GM21360 (cell line): ENCODE results near the gene DUSP15.

Source experiments
- ATAC-seq: cut with Tn5 transposase; IDR thresholded peaks from one replicate; pipeline ENCODE4 v1.9.1; 2021; ENCODE audit warnings: mild to moderate bottlenecking, moderate library complexity; ENCODE audit not compliant: unreplicated experiment

The DUSP15 gene

DNA sequence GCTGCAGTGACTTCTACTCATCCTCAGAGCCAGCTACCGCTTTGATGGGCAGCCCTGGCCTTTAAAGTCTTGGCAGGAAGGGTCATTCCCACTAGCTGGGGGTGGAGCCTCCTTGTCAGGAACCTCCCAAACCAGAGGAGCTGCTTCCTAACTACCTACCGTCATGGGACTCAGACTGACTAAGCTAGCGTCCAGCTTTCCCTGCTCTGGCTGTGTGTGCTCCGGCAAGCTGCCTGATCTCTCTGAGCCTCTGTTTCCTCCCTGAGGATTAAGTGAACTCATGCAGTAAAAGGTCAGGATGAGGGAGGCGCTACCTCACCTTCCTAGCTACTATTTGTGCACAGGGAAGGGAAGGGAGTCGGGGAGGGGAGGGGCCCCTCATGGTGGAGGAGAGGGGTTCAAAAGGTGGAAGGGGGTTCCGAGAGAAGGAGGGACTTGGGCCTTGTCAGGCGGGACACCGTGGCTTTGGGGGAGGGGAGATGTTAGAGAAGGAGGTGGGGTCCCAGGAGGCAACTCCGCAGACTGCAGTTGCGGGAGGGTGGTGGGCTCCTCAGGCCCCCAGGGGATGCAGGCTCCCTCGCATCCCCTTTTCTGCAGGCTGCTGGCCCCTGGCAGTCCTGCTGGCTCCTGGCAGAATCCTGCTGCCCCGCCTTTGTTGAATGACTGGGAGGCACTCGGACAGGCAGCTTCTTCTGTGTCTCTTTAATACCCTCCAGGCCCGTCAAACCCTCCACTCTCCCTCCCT is 9.8 kb downstream of the DUSP15 start:
- no peak for ATAC-seq

DNA sequence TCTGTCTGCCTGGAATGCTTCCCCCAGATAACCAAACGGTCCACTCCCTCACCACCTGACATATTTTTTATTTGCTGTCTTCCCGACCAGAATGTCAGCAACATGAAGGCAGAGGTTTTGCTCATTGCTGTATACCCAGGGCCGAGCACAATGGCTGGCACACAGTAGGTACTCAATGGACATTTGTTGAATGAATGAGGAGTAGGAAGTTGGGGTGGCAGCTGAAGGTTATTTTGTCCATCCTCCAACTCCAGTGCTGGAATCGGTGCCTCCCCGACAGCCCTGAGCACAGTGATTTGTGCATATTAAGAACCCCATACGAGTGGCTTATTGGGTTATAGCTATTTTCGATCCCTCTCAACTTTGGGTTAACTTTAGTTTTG is 10.3 kb downstream of the DUSP15 start:
- no peak for ATAC-seq

GRCh38 chr20:31859266-31859997 is 10.9 kb downstream of the DUSP15 start:
- no peak for ATAC-seq

GRCh38 chr20:31858760-31859083 is 11.6 kb downstream of the DUSP15 start:
- no peak for ATAC-seq

GRCh38 chr20:31857861-31858759 is 12.2 kb downstream of the DUSP15 start:
- peak; percentile 65 for ATAC-seq

DNA sequence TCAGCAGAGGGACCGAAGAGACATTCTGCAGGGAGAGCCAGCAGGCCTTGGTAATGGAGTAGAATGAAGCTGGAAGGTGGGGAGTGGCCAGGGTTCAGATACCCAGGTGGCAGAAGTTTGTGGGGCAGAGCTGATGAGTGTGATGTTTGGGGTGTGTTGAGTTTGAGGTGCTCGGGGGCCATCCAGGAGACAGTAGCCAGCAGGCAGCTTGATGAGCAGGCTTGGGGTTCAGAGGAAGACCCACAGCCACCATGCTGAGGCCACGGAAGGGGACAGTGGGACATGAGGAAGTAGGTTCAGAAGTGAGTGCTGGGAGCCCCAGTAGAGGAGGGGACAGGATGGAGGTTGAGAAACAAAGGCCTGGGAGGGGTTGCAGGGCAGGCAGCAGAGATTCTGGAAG is 13.8 kb downstream of the DUSP15 start:
- no peak for ATAC-seq

DNA sequence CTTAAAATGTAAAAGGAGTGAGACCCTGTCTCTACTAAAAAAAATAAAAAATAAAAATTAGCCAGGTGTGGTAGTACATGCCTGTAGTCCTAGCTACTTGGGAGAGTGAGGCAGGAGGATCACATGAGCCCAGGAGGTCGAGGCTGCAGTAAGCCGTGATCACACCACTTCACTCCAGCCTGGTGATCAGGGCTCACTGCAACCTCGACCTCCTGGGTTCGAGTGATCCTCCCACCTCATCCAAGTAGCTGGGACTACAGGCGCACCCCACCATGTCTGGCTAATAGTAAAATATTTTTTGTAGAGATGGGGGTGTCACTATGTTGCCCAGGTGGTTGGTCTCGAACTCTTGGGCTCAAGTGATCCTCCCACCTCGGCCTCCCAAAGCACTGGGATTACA is 16.8 kb downstream of the DUSP15 start:
- ATAC-seq: no peak

DNA sequence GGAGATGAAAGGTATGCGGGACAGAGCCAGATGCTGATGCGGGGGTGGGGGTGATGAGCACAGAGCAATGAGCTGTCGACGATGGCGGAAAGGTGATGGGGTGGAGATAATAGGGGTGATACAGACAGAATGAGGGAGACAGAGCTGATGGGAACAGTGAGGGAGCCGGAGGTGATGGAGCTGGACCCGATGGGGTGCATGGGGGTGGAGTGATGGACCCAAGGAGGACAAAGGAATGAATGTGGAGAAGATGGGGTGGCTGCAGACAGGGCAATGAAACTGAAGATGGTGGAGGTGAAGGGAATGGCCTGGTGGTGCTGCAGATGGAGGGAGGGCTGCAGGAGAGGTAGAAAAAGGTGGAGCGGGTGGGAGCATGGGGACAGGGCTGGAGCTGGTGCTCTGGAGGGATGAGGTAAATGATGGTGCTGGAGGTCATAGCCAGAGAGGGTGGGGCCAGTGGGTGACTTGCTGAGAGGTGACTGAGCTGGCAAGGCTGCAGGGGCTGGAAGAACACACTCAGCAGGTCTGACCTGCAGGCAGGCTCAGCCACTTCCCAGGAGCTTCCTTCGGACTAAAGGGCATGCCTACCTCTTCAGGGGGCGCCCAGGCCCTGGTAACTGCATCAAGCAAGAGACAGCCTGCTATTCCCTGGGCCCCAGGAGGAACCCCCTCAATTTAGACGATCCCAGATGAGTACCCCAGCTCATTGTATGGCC is 18.9 kb downstream of the DUSP15 start:
- no peak for ATAC-seq

GRCh38 chr20:31849306-31849930 is 20.9 kb downstream of the DUSP15 start:
- ATAC-seq: no peak

DNA sequence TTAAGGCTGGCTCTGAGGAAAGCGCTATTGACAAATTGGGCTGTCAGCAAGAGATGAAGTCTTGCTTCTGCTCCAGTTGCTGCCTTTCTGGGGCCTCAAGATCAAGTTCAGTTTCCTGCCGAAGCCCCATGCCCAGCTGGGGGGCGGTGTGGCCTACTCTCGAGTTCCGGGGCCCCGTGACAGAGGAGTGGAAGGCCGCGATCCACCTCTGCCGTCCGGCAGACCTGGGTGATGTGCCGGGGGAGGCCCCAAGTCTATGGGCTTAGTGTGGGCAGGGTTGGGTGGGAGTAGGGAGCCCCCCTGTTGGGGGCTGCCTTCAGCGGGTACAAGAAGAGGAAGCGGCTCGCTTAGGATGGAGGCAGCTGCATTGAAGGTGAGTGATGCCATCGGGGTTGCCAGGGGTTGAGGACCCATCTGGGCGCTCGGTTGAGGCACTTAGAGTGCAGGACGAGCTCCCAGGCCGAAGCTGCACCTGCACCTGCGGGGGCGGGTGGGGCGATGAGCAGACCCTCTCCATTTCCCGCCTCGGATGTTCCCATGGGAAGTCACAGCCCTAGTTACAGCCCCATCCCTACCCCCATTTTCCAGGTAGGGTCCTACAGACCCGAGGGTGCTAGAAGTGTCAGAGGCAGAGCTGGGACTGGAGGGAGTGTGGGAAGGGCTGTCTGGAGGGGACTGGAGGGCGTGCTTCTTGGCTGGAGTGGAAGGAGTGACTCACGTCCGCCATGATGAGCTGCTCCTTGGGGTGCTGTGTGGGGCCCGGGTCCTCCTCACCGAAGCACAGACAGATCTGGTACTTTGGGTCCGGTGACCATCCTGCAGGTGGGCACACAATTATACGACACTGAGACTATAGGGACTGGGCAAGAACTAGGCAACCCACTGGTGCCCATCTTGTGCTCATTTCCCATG is 22.0 kb downstream of the DUSP15 start:
- ATAC-seq: no peak

GRCh38 chr20:31846793-31847138 is 23.6 kb downstream of the DUSP15 start:
- ATAC-seq: no peak

- ATAC-seq: no peak
Measured at GRCh38 chr20:31845300-31845863, 24.9 kb downstream of the DUSP15 start, which contains the start of gene FOXS1. Gene FOXS1, minus strand, starts transcription at chr20:31845604. Its CDS starts 62 bp downstream, at chr20:31845542.

DNA sequence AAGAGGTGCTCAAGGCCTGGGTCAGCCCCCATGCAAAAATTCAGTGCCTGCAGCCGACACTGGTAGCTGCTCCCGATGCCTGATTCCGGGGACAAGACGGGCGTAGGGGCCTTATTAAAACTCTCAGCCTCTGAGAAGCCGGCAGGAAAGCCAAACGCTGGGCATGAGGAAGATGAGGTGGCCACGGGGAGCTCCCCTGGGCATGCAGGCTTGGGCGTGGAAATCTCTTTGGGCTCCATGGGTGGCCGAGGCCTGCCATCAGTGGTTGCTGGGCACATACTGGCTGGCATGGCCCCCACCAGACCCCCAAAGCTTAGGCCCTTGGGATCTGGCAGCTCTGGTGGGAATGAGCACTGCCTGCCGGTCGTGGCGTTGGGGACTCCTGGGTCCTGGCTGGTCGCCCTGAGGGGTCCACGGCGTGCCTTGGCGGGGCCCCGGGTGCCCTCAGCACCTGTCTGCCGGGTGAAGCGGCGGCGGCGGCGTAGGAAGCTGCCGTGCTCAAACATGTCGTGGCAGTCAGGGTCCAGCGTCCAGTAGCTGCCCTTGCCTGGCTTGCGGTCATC is 25.5 kb downstream of the DUSP15 start:
- no peak for ATAC-seq

- no peak for ATAC-seq
Measured at GRCh38 chr20:31843881-31844280, 26.4 kb downstream of the DUSP15 start.

GRCh38 chr20:31843288-31843687 is 27.0 kb downstream of the DUSP15 start:
- no peak for ATAC-seq

- ATAC-seq: no peak
Measured at GRCh38 chr20:31842471-31843157, 27.7 kb downstream of the DUSP15 start.

DNA sequence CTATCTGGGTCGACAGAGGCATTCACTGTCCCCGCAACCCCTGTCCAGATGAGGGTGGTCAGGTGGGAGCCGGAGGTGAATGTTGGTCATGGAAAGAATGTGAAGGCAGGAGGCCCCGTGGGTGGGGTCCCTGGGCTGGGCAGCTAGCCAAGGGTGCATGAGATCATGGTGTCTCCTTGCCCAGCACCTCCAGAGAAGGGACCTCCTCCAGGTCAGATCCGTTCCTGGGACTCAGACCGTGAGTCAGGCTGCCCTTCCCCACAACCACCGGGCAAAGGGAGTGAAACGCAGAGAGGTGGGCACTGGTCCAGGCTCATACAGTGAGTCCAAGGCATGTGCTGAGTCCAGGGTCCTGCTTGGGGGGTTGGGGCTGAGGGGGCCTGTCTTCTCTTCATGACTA is 28.4 kb downstream of the DUSP15 start:
- no peak for ATAC-seq
